Measurements from ENCODE around the gene SNX8. TPM values are rescaled to one million over a fixed set of nuclear protein-coding genes. Genes with fewer than 3 reads are reported as not detected.

SNX8 gene
- total and polyA plus RNA-seq, 9 of the 15 experiments (the other 6 are each of a cell fraction or from before 2014, with no cell fraction given) = 2.7 to 51.6 (median 16.9) TPM

GRCh38 chr7:2314209-2314955 lies at the start of gene SNX8 (continued):
- TF ChIP-seq HBP1 (CRISPR knock-in tag; IDR thresholded peaks at IDR 0.05) = peak; percentile 78; the same call in 1 of the 2 replicates
- TF ChIP-seq NONO (IDR thresholded peaks at IDR 0.05; ENCODE audit: low read depth in 2 of 2, low read length in 1 of 2) = 0 out of 4 replicates have a peak, but pooled peaks of 1 of the 2 experiments have one; percentile 28
- TF ChIP-seq TBP (optimal IDR thresholded peaks at IDR 0.05; ENCODE audit: low read depth, low read length) = peak; percentile 35
- TF ChIP-seq WHSC1 (IDR thresholded peaks at IDR 0.05; ENCODE audit: low read length) = no peak
- TF ChIP-seq ZBTB7A (IDR thresholded peaks at IDR 0.05; ENCODE audit: borderline replicate concordance, control insufficient read depth, low read depth, low read length) = peak; percentile 60; the same call in 1 of the 2 replicates
- TF ChIP-seq TSC22D4 (tag; IDR thresholded peaks at IDR 0.05) = no peak
- peak; percentile 88 for TF ChIP-seq ARID4B (CRISPR knock-in tag; IDR thresholded peaks at IDR 0.05)
- TF ChIP-seq MTA1 (IDR thresholded peaks at IDR 0.05; ENCODE audit: borderline replicate concordance) = peak; percentile 95
- peak; percentile 70; the same call in 1 of the 2 replicates for TF ChIP-seq EP400 (IDR thresholded peaks at IDR 0.05)
- peak; percentile 94 for TF ChIP-seq SP1 (CRISPR knock-in tag; IDR thresholded peaks at IDR 0.05)
- peak; percentile 53; the same call in 1 of the 2 replicates for TF ChIP-seq HMGXB4 (CRISPR knock-in tag; IDR thresholded peaks at IDR 0.05)
- TF ChIP-seq USF2 (CRISPR knock-in tag; IDR thresholded peaks at IDR 0.05) = peak; percentile 85
- no peak for TF ChIP-seq ZNF778 (CRISPR knock-in tag; IDR thresholded peaks at IDR 0.05)
- peak; percentile 1 for TF ChIP-seq CTCFL (IDR thresholded peaks at IDR 0.05; ENCODE audit: borderline replicate concordance, insufficient read depth, low read depth, low read length, poor library complexity, severe bottlenecking)
- TF ChIP-seq NELFE (IDR thresholded peaks at IDR 0.05; ENCODE audit: insufficient read depth, insufficient read length) = no peak

All from K562 (cell line).